H1 (cell line): ENCODE results near the gene GAS6. TPM values are rescaled to one million over a fixed set of nuclear protein-coding genes. Genes with fewer than 3 reads are reported as not detected.

Source experiments
- CTCF ChIA-PET: fragments of 300-600 bp; sonication (Branson Sonifier 250); formaldehyde crosslinking; loops from one replicate; lab custom pipeline; 2021; ENCODE audit not compliant: partially characterized antibody; lab: Charles Lee
- POLR2A ChIA-PET: fragments of 300-600 bp; sonication (Branson Sonifier 250); formaldehyde crosslinking; loops from one replicate; lab custom pipeline; 2021; ENCODE audit warnings: inconsistent platforms; ENCODE audit not compliant: partially characterized antibody; lab: Charles Lee
- DNase-seq, 2 experiments: peaks; one replicate each; pipeline versions ENCODE4 v3.0.0 to v3.0.0-alpha.2; 2010 to 2022; ENCODE audit warnings: low spot score in 2 of 2, low read depth in 1 of 2, mixed read lengths in 1 of 2
- FAIRE-seq: peaks from 2 replicates; lab custom pipeline; 2011; peaks lifted over from hg19 to GRCh38; lab: Jason Lieb, UNC
- H2AFZ ChIP-seq: 2 replicates; pipeline ENCODE4 v1.8.1; 2012; ENCODE audit warnings: low read length, inconsistent platforms
- H2AK5ac ChIP-seq: 2 replicates; pipeline ENCODE4 v1.6.1; 2013; ENCODE audit warnings: low read depth, low read length
- H2BK120ac ChIP-seq: replicated peaks from 2 replicates; pipeline ENCODE3; 2013; ENCODE audit warnings: low read depth, low read length, inconsistent platforms
- H2BK12ac ChIP-seq: 2 replicates; pipeline ENCODE4 v1.6.1; 2013; ENCODE audit warnings: low read depth, low read length
- H2BK15ac ChIP-seq: 2 replicates; pipeline ENCODE4 v1.6.1; 2013; ENCODE audit warnings: low read length
- H2BK20ac ChIP-seq: 2 replicates; pipeline ENCODE4 v1.6.1; 2013; ENCODE audit warnings: low read length
- H2BK5ac ChIP-seq: 2 replicates; pipeline ENCODE4 v1.6.1; 2013; ENCODE audit warnings: low read depth, low read length
- H3K14ac ChIP-seq: 2 replicates; pipeline ENCODE4 v1.6.1; 2013; ENCODE audit warnings: inconsistent platforms; ENCODE audit not compliant: insufficient read length
- H3K18ac ChIP-seq: 2 replicates; pipeline ENCODE4 v1.6.1; 2013; ENCODE audit warnings: low read length; ENCODE audit errors: extremely low read depth
- H3K23ac ChIP-seq: 2 replicates; pipeline ENCODE4 v1.6.1; 2013; ENCODE audit warnings: inconsistent platforms; ENCODE audit not compliant: insufficient read length
- H3K23me2 ChIP-seq: 2 replicates; pipeline ENCODE4 v1.6.1; 2013; ENCODE audit warnings: low read depth, low read length
- H3K27ac ChIP-seq: 2 replicates; pipeline ENCODE4 v1.6.1; 2011; ENCODE audit warnings: low read depth, low read length, inconsistent platforms
- H3K27me3 ChIP-seq, 4 experiments: replicated peaks in 1 of 4; 1 replicate in 1 of 4; 2 replicates in 3 of 4; pipeline versions ENCODE4 v1.6.1 to v1.8.1; 2011 to 2013; ENCODE audit warnings: low read length in 3 of 4, mild to moderate bottlenecking in 3 of 4, inconsistent platforms in 2 of 4, mixed read lengths in 2 of 4, moderate library complexity in 1 of 4; ENCODE audit not compliant: control insufficient read depth in 3 of 4, insufficient read depth in 3 of 4; ENCODE audit errors: extremely low read depth in 1 of 4
- H3K36me3 ChIP-seq, 4 experiments: 2 replicates each; pipeline versions ENCODE4 v1.6.1 to v1.8.1; 2011 to 2013; ENCODE audit warnings: mild to moderate bottlenecking in 4 of 4, low read length in 3 of 4, moderate library complexity in 2 of 4, control low read depth in 1 of 4, inconsistent platforms in 1 of 4; ENCODE audit not compliant: insufficient read depth in 4 of 4, control insufficient read depth in 2 of 4
- H3K4ac ChIP-seq: replicated peaks from 2 replicates; pipeline ENCODE3; 2013; ENCODE audit warnings: low read length, low read depth, mixed read lengths, inconsistent platforms; ENCODE audit not compliant: insufficient read length
- H3K4me1 ChIP-seq, 4 experiments: replicated peaks in 1 of 4; 1 replicate in 1 of 4; 2 replicates in 3 of 4; pipeline versions ENCODE4 v1.6.1 to v1.8.1; 2011 to 2013; ENCODE audit warnings: low read length in 3 of 4, inconsistent platforms in 2 of 4, mixed read lengths in 1 of 4; ENCODE audit not compliant: insufficient read depth in 4 of 4, control insufficient read depth in 3 of 4
- H3K4me2 ChIP-seq, 2 experiments: 2 replicates each; pipeline versions ENCODE4 v1.6.1 to v1.8.1; 2011 to 2013; ENCODE audit warnings: low read depth in 2 of 2, low read length in 2 of 2, control low read depth in 1 of 2, inconsistent platforms in 1 of 2, mild to moderate bottlenecking in 1 of 2; ENCODE audit not compliant: insufficient read depth in 1 of 2
- H3K4me3 ChIP-seq, 4 experiments: fragments of 200-600, 300-600 bp in 1 of 4; sonication (generic), shearing (Covaris generic), sonication (Bioruptor Twin) in 1 of 4; 2 replicates each; pipeline versions ENCODE4 v1.5.1 to v1.8.1; 2011 to 2016; ENCODE audit warnings: low read length in 4 of 4, low read depth in 3 of 4, control low read depth in 2 of 4, inconsistent platforms in 2 of 4, mild to moderate bottlenecking in 2 of 4, mixed read lengths in 1 of 4, moderate library complexity in 1 of 4; ENCODE audit not compliant: insufficient read depth in 2 of 4; ENCODE audit errors: extremely low read depth in 1 of 4
- H3K56ac ChIP-seq: replicated peaks from 2 replicates; pipeline ENCODE3; 2013; ENCODE audit warnings: low read depth, mild to moderate bottlenecking, mixed read lengths, low read length, inconsistent platforms; ENCODE audit not compliant: insufficient read length
- H3K79me1 ChIP-seq: 2 replicates; pipeline ENCODE4 v1.6.1; 2013; ENCODE audit warnings: low read depth, low read length, control low read depth
- H3K79me2 ChIP-seq, 2 experiments: 2 replicates each; pipeline versions ENCODE4 v1.6.1 to v1.8.1; 2012 to 2013; ENCODE audit warnings: low read length in 2 of 2, mild to moderate bottlenecking in 2 of 2, inconsistent platforms in 1 of 2; ENCODE audit not compliant: insufficient read depth in 2 of 2, control insufficient read depth in 1 of 2
- H3K9ac ChIP-seq, 4 experiments: replicated peaks in 1 of 4; 1 replicate in 1 of 4; 2 replicates in 3 of 4; pipeline versions ENCODE4 v1.6.1 to v1.8.1; 2011 to 2013; ENCODE audit warnings: low read depth in 3 of 4, low read length in 3 of 4, control low read depth in 2 of 4, mild to moderate bottlenecking in 2 of 4, moderate library complexity in 2 of 4, inconsistent platforms in 1 of 4; ENCODE audit errors: extremely low read depth in 1 of 4
- H3K9me3 ChIP-seq, 2 experiments: 2 replicates each; pipeline versions ENCODE4 v1.6.1 to v1.8.1; 2012 to 2013; ENCODE audit warnings: mild to moderate bottlenecking in 2 of 2, moderate library complexity in 2 of 2, control low read depth in 1 of 2, inconsistent platforms in 1 of 2, low read depth in 1 of 2, low read length in 1 of 2, mixed read lengths in 1 of 2; ENCODE audit not compliant: insufficient read depth in 2 of 2
- H4K20me1 ChIP-seq, 2 experiments: replicated peaks in 1 of 2; 2 replicates each; pipeline versions ENCODE3 to v1.8.1; 2011 to 2013; ENCODE audit warnings: inconsistent platforms in 2 of 2, low read length in 2 of 2, mild to moderate bottlenecking in 1 of 2; ENCODE audit not compliant: insufficient read depth in 2 of 2, control insufficient read depth in 1 of 2
- H4K5ac ChIP-seq: 2 replicates; pipeline ENCODE4 v1.6.1; 2013; ENCODE audit warnings: low read length, low read depth, mixed read lengths, inconsistent platforms; ENCODE audit not compliant: insufficient read length
- H4K8ac ChIP-seq: 2 replicates; pipeline ENCODE4 v1.8.0; 2013; ENCODE audit warnings: mild to moderate bottlenecking, moderate library complexity, low read length, inconsistent platforms; ENCODE audit not compliant: insufficient read depth; ENCODE audit errors: extremely low read depth
- H4K91ac ChIP-seq: replicated peaks from 2 replicates; pipeline ENCODE3; 2013; ENCODE audit warnings: low read length, mixed read lengths, inconsistent platforms; ENCODE audit not compliant: insufficient read length
- HDAC2 ChIP-seq, 2 experiments: fragments of 300-600 bp in 1 of 2; sonication (generic) in 1 of 2; IDR thresholded peaks; 2 replicates each; pipeline ENCODE4 v1.6.1; 2011 to 2012; ENCODE audit warnings: low read depth in 2 of 2, low read length in 2 of 2, mild to moderate bottlenecking in 2 of 2, moderate library complexity in 2 of 2, borderline replicate concordance in 1 of 2, inconsistent platforms in 1 of 2
- JUN ChIP-seq: IDR thresholded peaks from 2 replicates; pipeline ENCODE4 v1.6.1; 2011; ENCODE audit warnings: low read depth, mild to moderate bottlenecking, improper control_type of control experiment, low read length
- RAD21 ChIP-seq, 2 experiments: IDR thresholded peaks in 1 of 2; conservative IDR thresholded peaks in 1 of 2; 2 replicates each; pipeline ENCODE4 v1.6.1; 2011; ENCODE audit warnings: low read depth in 2 of 2, low read length in 2 of 2, improper control_type of control experiment in 1 of 2, inconsistent platforms in 1 of 2, mild to moderate bottlenecking in 1 of 2, moderate library complexity in 1 of 2
- SAP30 ChIP-seq: fragments of 300-600 bp; sonication (generic); IDR thresholded peaks from 2 replicates; pipeline ENCODE4 v1.7.1; 2012; ENCODE audit warnings: low read length, moderate library complexity, mild to moderate bottlenecking, inconsistent platforms; ENCODE audit not compliant: insufficient read depth, insufficient replicate concordance
- WGBS, 2 experiments: shearing (Covaris generic) in 1 of 2; methylation state at CpG; one replicate each; pipeline versions ENCODE4 v1.1.6 to v1.1.7; 2013 to 2015; ENCODE audit warnings: low lambda C conversion rate in 2 of 2, mixed read lengths in 2 of 2, inconsistent platforms in 1 of 2, low coverage in 1 of 2, missing lambda C conversion rate in 1 of 2; ENCODE audit not compliant: insufficient replicate concordance in 2 of 2, insufficient coverage in 1 of 2, insufficient read length in 1 of 2; ENCODE audit errors: extremely low coverage in 1 of 2, missing lambda C conversion rate in 1 of 2; 5-methylcytosine and 5-hydroxymethylcytosine counted together
- polyA plus RNA-seq, 7 experiments: library from polyadenylated mRNA; depleted of rRNA in 3 of 7; stranded (reverse) in 5 of 7; unstranded in 2 of 7; fragments of >200 nt in 5 of 7; fragments of 200-250 nt in 2 of 7; gene quantifications; 1 replicate in 5 of 7; 2 replicates in 1 of 7; 4 replicates in 1 of 7; pipeline versions ENCODE4 v1.2.1 to v1.2.3, GENCODE V29; 2011 to 2013; ENCODE audit warnings: missing spikeins in 2 of 7, mixed read lengths in 2 of 7
- total RNA-seq: library from RNA; stranded (reverse); fragmentation: NEBNext Ultra II Directional; extraction: Animal tissue kit (Norgen Biotek cat#: 25700); gene quantifications from 2 replicates; pipeline ENCODE4 v1.2.1, GENCODE V29; 2021
- TF ChIP-seq, protein P1 (sequence below), 3 experiments: IDR thresholded peaks; 1 replicate in 2 of 3; 2 replicates in 1 of 3; pipeline versions ENCODE4 v1.5.1 to v1.6.1; 2011; ENCODE audit warnings: low read length in 3 of 3, mild to moderate bottlenecking in 3 of 3, inconsistent platforms in 2 of 3, low read depth in 1 of 3, moderate library complexity in 1 of 3; ENCODE audit not compliant: insufficient read depth in 1 of 3; ENCODE audit errors: control extremely low read depth in 1 of 3

Gene GAS6
- total and polyA plus RNA-seq, 2 of the 8 experiments (the other 6 are each of a cell fraction or from before 2014, with no cell fraction given) = 18.6 to 31.0 TPM

DNA sequence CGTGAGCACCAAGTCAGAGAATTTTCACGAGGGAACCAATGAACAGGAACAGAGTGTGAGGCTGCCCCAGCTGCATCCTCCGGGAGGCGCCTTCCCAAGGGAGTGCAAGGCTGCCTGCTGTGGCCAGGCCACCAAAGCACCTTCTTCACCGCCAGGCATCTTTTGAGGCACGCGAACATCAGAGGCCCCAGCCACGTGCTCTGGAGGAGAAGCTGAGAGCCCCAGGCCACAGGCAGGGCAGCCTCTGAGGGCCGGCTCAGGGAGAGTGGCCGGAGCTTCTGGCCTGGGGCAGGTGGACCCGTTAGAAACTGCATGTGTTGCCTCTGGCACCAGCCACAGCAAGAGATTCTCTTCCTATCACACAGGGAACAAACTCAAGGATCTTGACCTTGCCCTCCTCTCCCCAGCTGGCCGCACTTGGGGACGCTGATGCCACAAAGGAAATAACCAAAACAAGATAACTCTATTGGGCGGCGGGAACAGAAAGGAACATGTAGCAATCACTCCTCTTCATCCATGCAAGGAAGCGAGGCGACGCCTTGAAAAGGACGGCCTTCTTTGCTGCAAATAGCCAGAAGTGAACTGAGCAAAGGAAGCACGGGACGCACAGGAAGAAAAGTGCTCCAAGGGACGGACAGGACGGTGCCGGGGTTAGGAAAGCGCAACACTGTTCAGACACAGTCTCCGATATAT is 19.9 kb downstream of the GAS6 start:
- ChIA-PET CTCF (interaction anchor here (0.6 to 1.7 kb wide), 7 partner anchors 8 to 1401 kb away, joined by 3 to 5 read pairs (median 3); no protein-coding TSS in a partner anchor), POLR2A (interaction anchor here (1.0 kb wide), 1 partner anchor 12 kb away, joined by 5 read pairs; no protein-coding TSS in a partner anchor)
- Histone ChIP-seq H3K9me3 (no peaks in the 10 kb centered on the region), H3K27ac (no peak overlapping the region), H3K18ac (no peak overlapping the region), H3K27me3 (no peaks in the 10 kb centered on the region), H3K9ac (no peak overlapping the region), H3K4ac (no peak overlapping the region), H3K56ac (no peak overlapping the region), H2AFZ (no peak overlapping the region), H2BK12ac (no peak overlapping the region), H4K91ac (no peak overlapping the region), H4K5ac (no peak overlapping the region), H3K14ac (no peak overlapping the region), H4K8ac (no peak overlapping the region), H3K79me1 (no peaks in the 10 kb centered on the region; the same call in 1 of the 2 replicates), H2AK5ac (no peak overlapping the region), H3K4me3 (no peak overlapping the region), H3K36me3 (no peaks in the 10 kb centered on the region), H3K23me2 (no peaks in the 10 kb centered on the region), H2BK20ac (no peak overlapping the region), H3K23ac (no peak overlapping the region), H2BK5ac (peak overlapping the region; percentile 28; the same call in 1 of the 2 replicates), H4K20me1 (no peaks in the 10 kb centered on the region), H3K79me2 (no peaks in the 10 kb centered on the region), H2BK15ac (no peak overlapping the region), H3K4me2 (no peak overlapping the region), H2BK120ac (no peak overlapping the region), H3K4me1 (peaks cover 0 to 7% (median 1%) of the 10 kb centered on the region in 4 experiments; a peak in 4 of 7 replicates)
- TF ChIP-seq, protein P1, sequence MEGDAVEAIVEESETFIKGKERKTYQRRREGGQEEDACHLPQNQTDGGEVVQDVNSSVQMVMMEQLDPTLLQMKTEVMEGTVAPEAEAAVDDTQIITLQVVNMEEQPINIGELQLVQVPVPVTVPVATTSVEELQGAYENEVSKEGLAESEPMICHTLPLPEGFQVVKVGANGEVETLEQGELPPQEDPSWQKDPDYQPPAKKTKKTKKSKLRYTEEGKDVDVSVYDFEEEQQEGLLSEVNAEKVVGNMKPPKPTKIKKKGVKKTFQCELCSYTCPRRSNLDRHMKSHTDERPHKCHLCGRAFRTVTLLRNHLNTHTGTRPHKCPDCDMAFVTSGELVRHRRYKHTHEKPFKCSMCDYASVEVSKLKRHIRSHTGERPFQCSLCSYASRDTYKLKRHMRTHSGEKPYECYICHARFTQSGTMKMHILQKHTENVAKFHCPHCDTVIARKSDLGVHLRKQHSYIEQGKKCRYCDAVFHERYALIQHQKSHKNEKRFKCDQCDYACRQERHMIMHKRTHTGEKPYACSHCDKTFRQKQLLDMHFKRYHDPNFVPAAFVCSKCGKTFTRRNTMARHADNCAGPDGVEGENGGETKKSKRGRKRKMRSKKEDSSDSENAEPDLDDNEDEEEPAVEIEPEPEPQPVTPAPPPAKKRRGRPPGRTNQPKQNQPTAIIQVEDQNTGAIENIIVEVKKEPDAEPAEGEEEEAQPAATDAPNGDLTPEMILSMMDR (IDR thresholded peaks at IDR 0.05; ENCODE audit: control extremely low read depth in 1 of 3, insufficient read depth in 1 of 3, low read depth in 1 of 3, low read length in 3 of 3) = peak in 2 of 3 experiments; percentile 33 to 52; a peak in 2 of 4 replicates
- TF ChIP-seq JUN (no peak), SAP30 (no peak), HDAC2 (IDR thresholded peaks at IDR 0.05; ENCODE audit: borderline replicate concordance in 1 of 2, low read depth in 2 of 2, low read length in 2 of 2) (no peak), RAD21 (IDR thresholded peaks at IDR 0.05 in 1 of 2, conservative IDR thresholded peaks at IDR 0.05 in 1 of 2; ENCODE audit: low read depth in 2 of 2, low read length in 2 of 2) (peak; percentile 26 to 48; a peak in 3 of 4 replicates)
- DNase-seq (no peak), FAIRE-seq (no peak)
- 84% methylated on average over 26 of the region's 26 CpGs; no CpG with 5 or more reads in 1 of the 2 experiments for WGBS, 2 experiments
